HG02759 (cell line): Measurements from ENCODE around the gene IL12A.

Experiments used
- ATAC-seq: cut with Tn5 transposase; IDR thresholded peaks from one replicate; pipeline ENCODE4 v1.9.1; 2021; ENCODE audit warnings: mild to moderate bottlenecking, moderate library complexity; ENCODE audit not compliant: unreplicated experiment

Gene IL12A

DNA sequence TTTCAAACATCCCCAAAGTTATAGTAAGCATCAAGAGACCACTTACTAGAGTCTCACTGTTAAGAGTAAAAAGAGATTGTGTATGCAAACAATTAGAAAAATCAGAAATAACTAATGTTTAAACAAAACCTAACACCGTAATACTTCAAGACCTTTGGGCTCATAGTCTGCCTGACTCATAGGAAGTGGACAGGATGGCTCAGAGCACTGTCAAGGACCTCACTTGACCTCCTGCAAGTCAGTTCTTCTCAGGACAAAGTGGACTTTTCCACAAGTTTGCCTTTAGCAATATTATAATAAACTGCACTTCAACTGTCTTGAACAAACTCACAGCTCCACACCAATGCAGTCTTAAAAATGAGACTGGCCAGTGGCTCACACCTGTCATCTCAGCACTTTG is 34.8 kb downstream of the IL12A start:
- no peak for ATAC-seq

- peak; percentile 89 for ATAC-seq
Observed at GRCh38 chr3:160027541-160028195, 39.0 kb downstream of the IL12A start.

- no peak for ATAC-seq
Observed at GRCh38 chr3:160035757-160036156, 47.1 kb downstream of the IL12A start.

- peak; percentile 77 for ATAC-seq
Observed at GRCh38 chr3:160038862-160039562, 50.4 kb downstream of the IL12A start.

- ATAC-seq: no peak
Observed at GRCh38 chr3:160040181-160040580, 51.5 kb downstream of the IL12A start.

DNA sequence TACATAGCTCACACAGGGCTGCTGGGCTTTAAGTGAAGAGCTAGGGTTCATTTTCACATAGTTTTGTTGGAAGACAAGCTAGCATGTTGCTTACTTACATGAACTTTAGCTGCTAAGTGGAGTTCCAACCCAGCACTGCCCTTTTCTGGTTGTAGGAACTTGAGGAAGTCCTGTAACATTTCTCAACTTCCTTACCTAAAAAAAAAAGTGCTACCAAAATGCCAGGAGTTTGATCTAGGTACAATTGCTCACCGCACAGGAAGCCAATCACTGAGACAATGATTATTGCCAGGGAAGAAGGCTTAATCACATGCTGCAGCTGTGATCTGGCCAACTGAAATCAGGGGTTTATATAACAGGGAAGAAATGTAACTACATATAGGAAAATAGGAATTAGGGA is 52.8 kb downstream of the IL12A start:
- no peak for ATAC-seq

DNA sequence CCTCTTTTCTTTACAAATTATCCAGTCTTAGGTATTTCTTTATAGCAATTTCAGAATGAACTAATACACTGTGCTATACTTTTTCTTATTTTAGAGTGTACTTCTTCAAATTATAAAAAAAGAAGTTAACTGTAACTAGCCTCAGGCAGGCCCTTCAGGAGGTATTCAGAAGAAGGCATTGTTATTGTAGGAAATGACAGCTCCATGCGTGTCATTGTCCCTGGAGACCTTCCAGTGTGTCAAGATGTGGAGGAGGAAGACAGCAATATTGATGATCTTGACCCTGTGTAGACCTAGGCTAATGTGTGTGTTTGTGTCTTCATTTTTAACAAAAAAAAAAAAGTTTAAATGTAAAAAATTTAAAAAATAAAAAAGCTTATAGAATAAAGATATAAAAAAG is 55.5 kb downstream of the IL12A start:
- no peak for ATAC-seq
